PC-9 (cell line): Measurements from ENCODE around the gene MAGI2.

Source experiments
- EZH2 ChIP-seq: fragments of 200-600 bp; sonication (generic); IDR thresholded peaks from 2 replicates; pipeline ENCODE4 v1.8.0; 2017; ENCODE audit warnings: antibody characterized with exemption, low read depth
- TF ChIP-seq, protein P1 (sequence below): fragments of 200-600 bp; sonication (generic); conservative IDR thresholded peaks from 2 replicates; pipeline ENCODE4 v1.6.1; 2017; ENCODE audit warnings: mixed run types, antibody characterized with exemption, mild to moderate bottlenecking, moderate library complexity

DNA sequence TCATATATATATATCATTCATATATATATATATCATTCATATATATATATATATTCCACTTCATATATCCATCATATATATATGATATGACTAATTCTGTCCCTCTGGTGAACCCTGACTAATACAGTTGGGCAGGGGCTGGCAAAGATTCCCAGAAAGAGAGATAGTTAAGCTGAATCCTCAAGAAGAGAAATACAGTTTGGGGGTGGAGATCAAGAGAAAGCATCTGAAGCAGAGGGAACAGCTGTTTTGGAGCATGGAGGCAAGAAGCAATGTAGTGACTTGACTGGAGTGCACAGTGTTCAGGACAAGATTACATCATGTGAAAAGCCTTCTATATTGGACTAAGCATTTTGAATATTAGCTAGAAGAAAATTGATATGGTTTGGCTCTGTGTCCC lies 540.7 kb downstream of the MAGI2 start:
- TF ChIP-seq, protein P1, sequence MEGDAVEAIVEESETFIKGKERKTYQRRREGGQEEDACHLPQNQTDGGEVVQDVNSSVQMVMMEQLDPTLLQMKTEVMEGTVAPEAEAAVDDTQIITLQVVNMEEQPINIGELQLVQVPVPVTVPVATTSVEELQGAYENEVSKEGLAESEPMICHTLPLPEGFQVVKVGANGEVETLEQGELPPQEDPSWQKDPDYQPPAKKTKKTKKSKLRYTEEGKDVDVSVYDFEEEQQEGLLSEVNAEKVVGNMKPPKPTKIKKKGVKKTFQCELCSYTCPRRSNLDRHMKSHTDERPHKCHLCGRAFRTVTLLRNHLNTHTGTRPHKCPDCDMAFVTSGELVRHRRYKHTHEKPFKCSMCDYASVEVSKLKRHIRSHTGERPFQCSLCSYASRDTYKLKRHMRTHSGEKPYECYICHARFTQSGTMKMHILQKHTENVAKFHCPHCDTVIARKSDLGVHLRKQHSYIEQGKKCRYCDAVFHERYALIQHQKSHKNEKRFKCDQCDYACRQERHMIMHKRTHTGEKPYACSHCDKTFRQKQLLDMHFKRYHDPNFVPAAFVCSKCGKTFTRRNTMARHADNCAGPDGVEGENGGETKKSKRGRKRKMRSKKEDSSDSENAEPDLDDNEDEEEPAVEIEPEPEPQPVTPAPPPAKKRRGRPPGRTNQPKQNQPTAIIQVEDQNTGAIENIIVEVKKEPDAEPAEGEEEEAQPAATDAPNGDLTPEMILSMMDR = no peak
- no peak for TF ChIP-seq EZH2
